HG02981 (cell line): ENCODE data around the gene DMGDH.
A peak's percentile ranks its signal among the peaks of the same experiment; 100 is the strongest.
"Not testable (repeated sequence)": the region's sequence is repeated elsewhere in the genome, so short reads cannot be mapped to it uniquely, and the experiment has no call there.

Source experiments
- ATAC-seq: cut with Tn5 transposase; IDR thresholded peaks from one replicate; pipeline ENCODE4 v1.9.1; 2021; ENCODE audit warnings: mild to moderate bottlenecking, moderate library complexity; ENCODE audit not compliant: unreplicated experiment

The DMGDH gene

GRCh38 chr5:79020861-79021561, 48.5 kb downstream of the DMGDH start:
- ATAC-seq: no peak

- ATAC-seq: no peak
Measured at GRCh38 chr5:79014631-79015030, 54.8 kb downstream of the DMGDH start.

GRCh38 chr5:79011869-79012268, 57.6 kb downstream of the DMGDH start:
- no peak for ATAC-seq

GRCh38 chr5:79011219-79011836, 58.1 kb downstream of the DMGDH start:
- ATAC-seq: no peak

- ATAC-seq: no peak
Measured at GRCh38 chr5:79008362-79008761, 61.1 kb downstream of the DMGDH start.

- ATAC-seq: no peak
Measured at GRCh38 chr5:79007872-79008271, 61.6 kb downstream of the DMGDH start.

- no peak for ATAC-seq
Measured at GRCh38 chr5:79005936-79006631, 63.4 kb downstream of the DMGDH start.

- ATAC-seq: no peak
Measured at GRCh38 chr5:79005151-79005550, 64.3 kb downstream of the DMGDH start.

GRCh38 chr5:79002374-79002773, 67.1 kb downstream of the DMGDH start:
- ATAC-seq: no peak

- ATAC-seq: no peak
Measured at GRCh38 chr5:79001471-79001870, 68.0 kb downstream of the DMGDH start.

- ATAC-seq: no peak
Measured at GRCh38 chr5:78997090-78997489, 72.4 kb downstream of the DMGDH start.

GRCh38 chr5:78995521-78996007, 73.9 kb downstream of the DMGDH start:
- ATAC-seq: no peak

GRCh38 chr5:78993165-78993564, 76.3 kb downstream of the DMGDH start:
- ATAC-seq: no peak

GRCh38 chr5:78992146-78992545, 77.3 kb downstream of the DMGDH start:
- ATAC-seq: no peak

- ATAC-seq: no peak
Measured at GRCh38 chr5:78989080-78989479, 80.4 kb downstream of the DMGDH start.

- ATAC-seq: peak; percentile 59
Measured at GRCh38 chr5:78985725-78986223, 83.7 kb downstream of the DMGDH start.

- peak; percentile 39 for ATAC-seq
Measured at GRCh38 chr5:78985116-78985724, 84.3 kb downstream of the DMGDH start, which contains the start of gene ARSB. ARSB (minus strand) TSS chr5:78985310; CDS start chr5:78985248, 62 bp downstream.

- ATAC-seq: peak; percentile 47
Measured at GRCh38 chr5:78984439-78985115, 84.9 kb downstream of the DMGDH start.

GRCh38 chr5:78983601-78984438, 85.7 kb downstream of the DMGDH start:
- ATAC-seq: peak; percentile 0

- not testable (repeated sequence) for ATAC-seq
Measured at GRCh38 chr5:78983194-78983593, 86.3 kb downstream of the DMGDH start.
